ENCODE results near the gene KIF9.

GRCh38 chr3:47318916-47319315 lies 36.3 kb upstream of the KIF9 start:
- no peak for TF ChIP-seq POLR2A (IDR thresholded peaks at IDR 0.05)
- TF ChIP-seq, protein P1, sequence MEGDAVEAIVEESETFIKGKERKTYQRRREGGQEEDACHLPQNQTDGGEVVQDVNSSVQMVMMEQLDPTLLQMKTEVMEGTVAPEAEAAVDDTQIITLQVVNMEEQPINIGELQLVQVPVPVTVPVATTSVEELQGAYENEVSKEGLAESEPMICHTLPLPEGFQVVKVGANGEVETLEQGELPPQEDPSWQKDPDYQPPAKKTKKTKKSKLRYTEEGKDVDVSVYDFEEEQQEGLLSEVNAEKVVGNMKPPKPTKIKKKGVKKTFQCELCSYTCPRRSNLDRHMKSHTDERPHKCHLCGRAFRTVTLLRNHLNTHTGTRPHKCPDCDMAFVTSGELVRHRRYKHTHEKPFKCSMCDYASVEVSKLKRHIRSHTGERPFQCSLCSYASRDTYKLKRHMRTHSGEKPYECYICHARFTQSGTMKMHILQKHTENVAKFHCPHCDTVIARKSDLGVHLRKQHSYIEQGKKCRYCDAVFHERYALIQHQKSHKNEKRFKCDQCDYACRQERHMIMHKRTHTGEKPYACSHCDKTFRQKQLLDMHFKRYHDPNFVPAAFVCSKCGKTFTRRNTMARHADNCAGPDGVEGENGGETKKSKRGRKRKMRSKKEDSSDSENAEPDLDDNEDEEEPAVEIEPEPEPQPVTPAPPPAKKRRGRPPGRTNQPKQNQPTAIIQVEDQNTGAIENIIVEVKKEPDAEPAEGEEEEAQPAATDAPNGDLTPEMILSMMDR (IDR thresholded peaks at IDR 0.05): no peak
